H9 (cell line): ENCODE data around the gene AGK. TPM values are rescaled to one million over a fixed set of nuclear protein-coding genes. Genes with fewer than 3 reads are reported as not detected.

Experiments
- DNase-seq: peaks from one replicate; pipeline ENCODE4 v3.0.0-alpha.2; 2017
- H2AFZ ChIP-seq: one replicate; pipeline ENCODE4 v1.6.1; 2013; ENCODE audit warnings: mild to moderate bottlenecking, low read length, control low read depth, moderate library complexity
- H2AK5ac ChIP-seq: 2 replicates; pipeline ENCODE4 v1.6.1; 2013; ENCODE audit warnings: low read length, control low read depth, mixed read lengths; ENCODE audit not compliant: insufficient read length
- H2BK120ac ChIP-seq: one replicate; pipeline ENCODE4 v1.6.1; 2013; ENCODE audit warnings: low read depth, mild to moderate bottlenecking, low read length, control low read depth, inconsistent platforms; ENCODE audit not compliant: poor library complexity, severe bottlenecking
- H2BK12ac ChIP-seq: 2 replicates; pipeline ENCODE4 v1.6.1; 2013; ENCODE audit warnings: low read length, control low read depth, mixed read lengths, low read depth; ENCODE audit not compliant: insufficient read length
- H2BK15ac ChIP-seq: 2 replicates; pipeline ENCODE4 v1.6.1; 2013; ENCODE audit warnings: low read depth, low read length, control low read depth
- H2BK20ac ChIP-seq: one replicate; pipeline ENCODE4 v1.6.1; 2013; ENCODE audit warnings: low read depth, mild to moderate bottlenecking, low read length, control low read depth, inconsistent platforms; ENCODE audit not compliant: poor library complexity, severe bottlenecking
- H2BK5ac ChIP-seq: 2 replicates; pipeline ENCODE4 v1.6.1; 2013; ENCODE audit warnings: low read length, control low read depth, mixed read lengths; ENCODE audit not compliant: insufficient read length
- H3K14ac ChIP-seq: 2 replicates; pipeline ENCODE4 v1.6.1; 2013; ENCODE audit warnings: low read length, control low read depth; ENCODE audit not compliant: insufficient read depth
- H3K18ac ChIP-seq: 2 replicates; pipeline ENCODE4 v1.6.1; 2013; ENCODE audit warnings: low read depth, mild to moderate bottlenecking, mixed read lengths, low read length, control low read depth; ENCODE audit not compliant: insufficient read length
- H3K23ac ChIP-seq: 2 replicates; pipeline ENCODE4 v1.6.1; 2013; ENCODE audit warnings: low read length, control low read depth, mixed read lengths, low read depth; ENCODE audit not compliant: insufficient read length
- H3K23me2 ChIP-seq: 2 replicates; pipeline ENCODE4 v1.6.1; 2013; ENCODE audit warnings: low read depth, mild to moderate bottlenecking, mixed read lengths, low read length, control low read depth; ENCODE audit not compliant: insufficient read length, poor library complexity, severe bottlenecking
- H3K27ac ChIP-seq: 2 replicates; pipeline ENCODE4 v1.5.1; 2013; ENCODE audit warnings: low read length, control low read depth, mixed read lengths, low read depth; ENCODE audit not compliant: insufficient read length
- H3K27me3 ChIP-seq: 2 replicates; pipeline ENCODE4 v1.6.1; 2013; ENCODE audit warnings: low read length, control low read depth, inconsistent platforms; ENCODE audit not compliant: insufficient read depth
- H3K4ac ChIP-seq: 2 replicates; pipeline ENCODE4 v1.6.1; 2013; ENCODE audit warnings: low read depth, mild to moderate bottlenecking, control low read depth, inconsistent platforms, low read length, moderate library complexity
- H3K4me1 ChIP-seq: 2 replicates; pipeline ENCODE4 v1.6.1; 2013; ENCODE audit warnings: low read length, control low read depth, inconsistent platforms; ENCODE audit not compliant: insufficient read depth
- H3K4me2 ChIP-seq: 2 replicates; pipeline ENCODE4 v1.6.1; 2013; ENCODE audit warnings: low read length, control low read depth, mixed read lengths; ENCODE audit not compliant: insufficient read length, insufficient read depth
- H3K56ac ChIP-seq: 2 replicates; pipeline ENCODE4 v1.6.1; 2013; ENCODE audit warnings: low read depth, mild to moderate bottlenecking, mixed read lengths, low read length, control low read depth; ENCODE audit not compliant: insufficient read length
- H3K79me1 ChIP-seq: 2 replicates; pipeline ENCODE4 v1.6.1; 2013; ENCODE audit warnings: low read depth, mild to moderate bottlenecking, moderate library complexity, low read length, control low read depth, inconsistent platforms; ENCODE audit not compliant: insufficient read depth, poor library complexity, severe bottlenecking
- H3K79me2 ChIP-seq: 2 replicates; pipeline ENCODE4 v1.6.1; 2013; ENCODE audit warnings: low read length, control low read depth, inconsistent platforms; ENCODE audit not compliant: insufficient read depth
- H3K9ac ChIP-seq: 2 replicates; pipeline ENCODE4 v1.6.1; 2013; ENCODE audit warnings: low read length, control low read depth, mixed read lengths; ENCODE audit not compliant: insufficient read length; ENCODE audit errors: extremely low read depth
- H3K9me3 ChIP-seq: one replicate; pipeline ENCODE4 v1.6.1; 2013; ENCODE audit warnings: low read depth, low read length, inconsistent platforms; ENCODE audit not compliant: control insufficient read depth
- H3T11ph ChIP-seq: one replicate; pipeline ENCODE4 v1.6.1; 2013; ENCODE audit warnings: mild to moderate bottlenecking, low read length, control low read depth, inconsistent platforms
- H4K20me1 ChIP-seq: one replicate; pipeline ENCODE4 v1.6.1; 2013; ENCODE audit not compliant: control insufficient read depth, insufficient read length, insufficient read depth
- H4K5ac ChIP-seq: 2 replicates; pipeline ENCODE4 v1.6.1; 2013; ENCODE audit warnings: low read depth, mild to moderate bottlenecking, mixed read lengths, low read length, control low read depth; ENCODE audit not compliant: insufficient read length
- H4K8ac ChIP-seq: replicated peaks from 2 replicates; pipeline ENCODE4 v1.6.1; 2013; ENCODE audit warnings: low read length, control low read depth, mixed read lengths, low read depth; ENCODE audit not compliant: insufficient read length
- H4K91ac ChIP-seq: 2 replicates; pipeline ENCODE4 v1.6.1; 2013; ENCODE audit warnings: low read depth, mild to moderate bottlenecking, moderate library complexity, mixed read lengths, low read length, control low read depth; ENCODE audit not compliant: insufficient read length
- H3K27ac Mint-ChIP-seq, 3 experiments: 2 replicates in 2 of 3; 3 replicates in 1 of 3; pipeline ENCODE4 v1.8.0; 2020 to 2021; ENCODE audit warnings: mixed read lengths in 3 of 3, mild to moderate bottlenecking in 1 of 3, moderate library complexity in 1 of 3
- H3K27me3 Mint-ChIP-seq: 2 replicates; pipeline ENCODE4 v1.8.0; 2021; ENCODE audit warnings: low read depth, mild to moderate bottlenecking, moderate library complexity, mixed read lengths
- H3K36me3 Mint-ChIP-seq, 3 experiments: 2 replicates in 2 of 3; 3 replicates in 1 of 3; pipeline ENCODE4 v1.8.0; 2020 to 2021; ENCODE audit warnings: low read depth in 3 of 3, mixed read lengths in 3 of 3; ENCODE audit not compliant: insufficient read depth in 1 of 3
- H3K4me1 Mint-ChIP-seq, 2 experiments: 2 replicates each; pipeline ENCODE4 v1.8.0; 2020; ENCODE audit warnings: mixed read lengths in 2 of 2
- H3K4me3 Mint-ChIP-seq, 2 experiments: 2 replicates in 1 of 2; 3 replicates in 1 of 2; pipeline ENCODE4 v1.8.0; 2020 to 2021; ENCODE audit warnings: mild to moderate bottlenecking in 2 of 2, mixed read lengths in 2 of 2, moderate library complexity in 1 of 2
- H3K9me3 Mint-ChIP-seq, 2 experiments: 2 replicates in 1 of 2; 3 replicates in 1 of 2; pipeline ENCODE4 v1.8.0; 2020; ENCODE audit warnings: mild to moderate bottlenecking in 2 of 2, mixed read lengths in 2 of 2, moderate library complexity in 1 of 2
- WGBS: extraction: QIAGEN DNeasy Blood & Tissue Kit; methylation state at CpG from one replicate; pipeline ENCODE4 v1.1.7; 2013; ENCODE audit warnings: missing lambda C conversion rate, low lambda C conversion rate, mixed read lengths; ENCODE audit not compliant: insufficient read length; ENCODE audit errors: extremely low coverage; 5-methylcytosine and 5-hydroxymethylcytosine counted together
- total RNA-seq: library from RNA; stranded (reverse); gene quantifications from 2 replicates; pipeline ENCODE4 v1.2.1, GENCODE V29; 2021
- TF ChIP-seq, protein P1 (sequence below): fragments of 200-600 bp; sonication (generic); conservative IDR thresholded peaks from 3 replicates; pipeline ENCODE4 v1.8.0; 2021; ENCODE audit warnings: antibody characterized with exemption, mild to moderate bottlenecking

Gene AGK
- total RNA-seq, 1 experiment from 2014 or later: 35.1 TPM

DNA sequence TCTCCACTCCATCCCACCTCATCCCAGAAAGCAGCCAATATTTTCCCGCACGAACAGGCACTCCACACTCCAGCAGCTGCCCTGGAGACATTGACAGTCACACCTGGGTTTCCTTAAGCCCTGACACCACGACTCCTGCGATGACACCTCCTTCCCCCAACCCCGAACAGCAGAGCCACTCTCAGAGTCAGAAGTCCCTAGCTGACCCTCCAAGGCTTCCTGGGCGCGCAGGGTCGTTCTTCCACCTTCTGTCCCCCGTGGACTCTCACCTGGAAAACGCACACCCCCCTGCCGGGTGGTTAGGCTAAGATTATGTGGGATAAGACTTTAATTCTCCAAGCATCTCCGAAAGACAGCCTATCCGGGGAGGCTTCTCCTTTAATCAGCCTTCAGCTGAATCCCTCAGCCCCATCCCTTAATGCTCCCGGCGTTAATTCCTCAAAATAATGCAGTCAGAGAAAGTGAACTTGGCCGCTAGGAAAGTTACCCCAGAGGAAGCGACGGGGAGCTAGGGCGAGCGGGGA, 149.7 kb downstream of the AGK start:
- Histone ChIP-seq H3K18ac (no peak overlapping the region), H3K9ac (no peak overlapping the region), H3K27me3 (peaks cover 2% of the 10 kb centered on the region; the same call in 1 of the 2 replicates), H3K9me3 (no peaks in the 10 kb centered on the region), H4K91ac (no peak overlapping the region), H3K79me2 (no peaks in the 10 kb centered on the region), H2AK5ac (no peak overlapping the region), H2BK15ac (no peak overlapping the region), H3K79me1 (no peaks in the 10 kb centered on the region), H2BK12ac (no peak overlapping the region), H3K14ac (0 out of 2 replicates have a peak overlapping the region, but pooled peaks have one; percentile 1), H3K23ac (no peak overlapping the region), H3K4ac (no peak overlapping the region), H2BK5ac (no peak overlapping the region), H2BK120ac (no peak overlapping the region), H3K4me2 (peak overlapping the region; percentile 89), H3K4me1 (peaks cover 4% of the 10 kb centered on the region), H3K23me2 (peaks cover 5% of the 10 kb centered on the region), H2AFZ (no peak overlapping the region), H2BK20ac (no peak overlapping the region), H4K20me1 (no peaks in the 10 kb centered on the region), H3T11ph (no peak overlapping the region), H4K5ac (no peak overlapping the region), H3K56ac (no peak overlapping the region), H4K8ac (no peak overlapping the region), H3K27ac (no peak overlapping the region)
- WGBS: no CpG with 5 or more reads among the region's 20 CpGs
- Mint-ChIP-seq H3K36me3 (0 out of 7 replicates have a peak, but pooled peaks cover 0 to 3% (median 0%) of the 10 kb centered on the region in 3 experiments), H3K27me3 (peaks cover 23% of the 10 kb centered on the region), H3K4me1 (peaks cover 63 to 64% of the 10 kb centered on the region in 2 experiments), H3K27ac (peak overlapping the region in 1 of 3 experiments; percentile 59; a peak in 1 of 7 replicates), H3K4me3 (peak overlapping the region; percentile 79 to 87), H3K9me3 (no peaks in the 10 kb centered on the region)
- DNase-seq: no peak
- TF ChIP-seq, protein P1, sequence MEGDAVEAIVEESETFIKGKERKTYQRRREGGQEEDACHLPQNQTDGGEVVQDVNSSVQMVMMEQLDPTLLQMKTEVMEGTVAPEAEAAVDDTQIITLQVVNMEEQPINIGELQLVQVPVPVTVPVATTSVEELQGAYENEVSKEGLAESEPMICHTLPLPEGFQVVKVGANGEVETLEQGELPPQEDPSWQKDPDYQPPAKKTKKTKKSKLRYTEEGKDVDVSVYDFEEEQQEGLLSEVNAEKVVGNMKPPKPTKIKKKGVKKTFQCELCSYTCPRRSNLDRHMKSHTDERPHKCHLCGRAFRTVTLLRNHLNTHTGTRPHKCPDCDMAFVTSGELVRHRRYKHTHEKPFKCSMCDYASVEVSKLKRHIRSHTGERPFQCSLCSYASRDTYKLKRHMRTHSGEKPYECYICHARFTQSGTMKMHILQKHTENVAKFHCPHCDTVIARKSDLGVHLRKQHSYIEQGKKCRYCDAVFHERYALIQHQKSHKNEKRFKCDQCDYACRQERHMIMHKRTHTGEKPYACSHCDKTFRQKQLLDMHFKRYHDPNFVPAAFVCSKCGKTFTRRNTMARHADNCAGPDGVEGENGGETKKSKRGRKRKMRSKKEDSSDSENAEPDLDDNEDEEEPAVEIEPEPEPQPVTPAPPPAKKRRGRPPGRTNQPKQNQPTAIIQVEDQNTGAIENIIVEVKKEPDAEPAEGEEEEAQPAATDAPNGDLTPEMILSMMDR: no peak
